Measurements from ENCODE around the gene KCNMB2. TPM values are rescaled to one million over a fixed set of nuclear protein-coding genes. Genes with fewer than 3 reads are reported as not detected.
A peak's percentile ranks its signal among the peaks of the same experiment; 100 is the strongest.

Gene KCNMB2
- total and polyA plus RNA-seq, 2 donors (not counting 1 experiment from before 2014, with no cell fraction given): 0.17 TPM; not detected in 1

DNA sequence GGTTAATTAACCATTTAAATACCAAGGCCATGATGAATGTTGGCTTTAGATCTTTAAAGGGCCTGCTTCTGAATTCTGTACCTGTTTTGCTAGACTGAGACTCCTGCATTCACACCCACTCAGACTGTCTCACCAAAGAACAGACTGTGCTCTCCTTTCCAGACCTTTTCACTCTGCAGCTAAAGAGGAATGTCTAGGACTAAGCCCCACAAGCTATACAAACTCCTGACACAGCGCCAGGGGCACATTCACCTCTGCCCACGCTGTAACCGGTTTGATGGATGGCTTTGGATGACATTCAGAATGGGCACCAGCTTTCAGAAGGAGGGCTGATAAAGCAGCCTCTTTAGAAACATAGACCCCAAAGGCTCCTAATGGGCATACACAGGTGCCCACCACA is 200.1 kb downstream of the KCNMB2 start:
- Histone ChIP-seq H3K79me2 (ENCODE audit: control insufficient read depth, insufficient read depth, low read length) (no peaks in the 10 kb centered on the region), H3K4me1 (ENCODE audit: control insufficient read depth, extremely low read depth, insufficient read depth, low read length) (no peaks in the 10 kb centered on the region), H3K27me3 (ENCODE audit: control insufficient read depth, insufficient read depth, low read length) (no peaks in the 10 kb centered on the region), H3K4me2 (ENCODE audit: extremely low read depth, insufficient read depth, low read length) (no peak overlapping the region), H3K27ac (ENCODE audit: insufficient read depth, low read length) (no peak overlapping the region), H3K36me3 (ENCODE audit: control insufficient read depth, insufficient read depth, low read length) (no peaks in the 10 kb centered on the region), H2AFZ (ENCODE audit: low read length) (no peak overlapping the region), H3K4me3 (replicated peaks in 1 of 4; ENCODE audit: control extremely low read depth in 1 of 4, insufficient read depth in 1 of 4, low read depth in 3 of 4, low read length in 4 of 4) (no peak overlapping the region), H3K9ac (ENCODE audit: insufficient read depth, low read length) (no peak overlapping the region), H4K20me1 (ENCODE audit: control insufficient read depth, extremely low read depth, insufficient read depth, low read length) (no peaks in the 10 kb centered on the region), H3K9me3 (ENCODE audit: control insufficient read depth, insufficient read depth, low read depth, low read length) (no peaks in the 10 kb centered on the region)
- TF ChIP-seq, protein P1, sequence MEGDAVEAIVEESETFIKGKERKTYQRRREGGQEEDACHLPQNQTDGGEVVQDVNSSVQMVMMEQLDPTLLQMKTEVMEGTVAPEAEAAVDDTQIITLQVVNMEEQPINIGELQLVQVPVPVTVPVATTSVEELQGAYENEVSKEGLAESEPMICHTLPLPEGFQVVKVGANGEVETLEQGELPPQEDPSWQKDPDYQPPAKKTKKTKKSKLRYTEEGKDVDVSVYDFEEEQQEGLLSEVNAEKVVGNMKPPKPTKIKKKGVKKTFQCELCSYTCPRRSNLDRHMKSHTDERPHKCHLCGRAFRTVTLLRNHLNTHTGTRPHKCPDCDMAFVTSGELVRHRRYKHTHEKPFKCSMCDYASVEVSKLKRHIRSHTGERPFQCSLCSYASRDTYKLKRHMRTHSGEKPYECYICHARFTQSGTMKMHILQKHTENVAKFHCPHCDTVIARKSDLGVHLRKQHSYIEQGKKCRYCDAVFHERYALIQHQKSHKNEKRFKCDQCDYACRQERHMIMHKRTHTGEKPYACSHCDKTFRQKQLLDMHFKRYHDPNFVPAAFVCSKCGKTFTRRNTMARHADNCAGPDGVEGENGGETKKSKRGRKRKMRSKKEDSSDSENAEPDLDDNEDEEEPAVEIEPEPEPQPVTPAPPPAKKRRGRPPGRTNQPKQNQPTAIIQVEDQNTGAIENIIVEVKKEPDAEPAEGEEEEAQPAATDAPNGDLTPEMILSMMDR (conservative IDR thresholded peaks at IDR 0.05 in 1 of 2, IDR thresholded peaks at IDR 0.05 in 1 of 2; ENCODE audit: low read depth in 1 of 2, low read length in 2 of 2): no peak
- TF ChIP-seq EZH2 (IDR thresholded peaks at IDR 0.05; ENCODE audit: low read length, missing control alignments): no peak
- peak in 1 of 2 donors; percentile 2 for DNase-seq (ENCODE audit: low read depth in 2 of 2)

DNA sequence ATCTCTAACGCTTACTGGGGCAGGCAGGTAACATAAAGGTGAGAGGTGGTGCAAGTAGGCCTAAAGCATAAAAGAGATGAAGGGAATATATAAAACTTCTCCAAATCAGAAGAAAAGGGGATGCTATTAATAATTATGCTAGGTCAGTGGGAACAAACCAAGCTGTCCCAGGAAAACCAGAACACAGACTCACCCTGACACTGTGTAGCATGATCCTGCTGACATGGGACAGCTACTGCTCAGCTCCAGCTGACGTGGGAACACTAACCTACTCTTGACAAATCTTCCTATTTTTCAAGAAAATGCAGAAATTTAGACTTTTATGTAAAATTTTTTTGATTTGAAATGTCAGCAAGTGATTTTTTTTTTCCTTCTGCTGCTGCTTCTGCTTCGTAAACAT is 203.5 kb downstream of the KCNMB2 start:
- Histone ChIP-seq H3K4me1 (ENCODE audit: control insufficient read depth, extremely low read depth, insufficient read depth, low read length) (no peaks in the 10 kb centered on the region), H3K9ac (ENCODE audit: insufficient read depth, low read length) (no peak overlapping the region)
- TF ChIP-seq, protein P1 (conservative IDR thresholded peaks at IDR 0.05 in 1 of 2, IDR thresholded peaks at IDR 0.05 in 1 of 2; ENCODE audit: low read depth in 1 of 2, low read length in 2 of 2): no peak
- no peak for TF ChIP-seq EZH2 (IDR thresholded peaks at IDR 0.05; ENCODE audit: low read length, missing control alignments)

DNA sequence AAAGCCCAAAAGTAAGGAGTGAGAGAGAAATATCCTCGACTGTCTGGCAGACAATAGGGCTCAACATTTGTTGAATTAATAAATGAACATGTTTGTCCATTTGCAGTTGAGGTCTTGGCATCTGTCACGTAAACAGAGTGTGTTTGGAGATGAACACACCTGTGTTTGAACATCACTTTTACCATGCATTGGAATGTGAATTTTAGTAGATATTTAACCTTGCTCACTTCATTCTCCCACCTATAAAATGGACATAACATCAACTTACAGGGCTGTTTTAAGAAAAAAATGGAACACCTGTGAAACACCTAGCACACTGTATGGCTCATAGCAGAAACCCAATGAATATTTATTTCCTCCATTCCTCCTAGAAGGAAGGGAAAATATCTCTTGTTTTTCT is 204.8 kb downstream of the KCNMB2 start:
- no peak for TF ChIP-seq EZH2 (IDR thresholded peaks at IDR 0.05; ENCODE audit: low read length, missing control alignments)
- TF ChIP-seq, protein P1 (conservative IDR thresholded peaks at IDR 0.05 in 1 of 2, IDR thresholded peaks at IDR 0.05 in 1 of 2; ENCODE audit: low read depth in 1 of 2, low read length in 2 of 2): no peak
- DNase-seq (ENCODE audit: low read depth in 2 of 2): no peak
- no peaks in the 10 kb centered on the region for H4K20me1 ChIP-seq (ENCODE audit: control insufficient read depth, extremely low read depth, insufficient read depth, low read length)
- H2AFZ ChIP-seq (ENCODE audit: low read length): no peak overlapping the region
- no peak overlapping the region for H3K4me2 ChIP-seq (ENCODE audit: extremely low read depth, insufficient read depth, low read length)
- H3K27ac ChIP-seq (ENCODE audit: insufficient read depth, low read length): no peak overlapping the region
- no peak overlapping the region for H3K4me3 ChIP-seq (replicated peaks in 1 of 4; ENCODE audit: control extremely low read depth in 1 of 4, insufficient read depth in 1 of 4, low read depth in 3 of 4, low read length in 4 of 4)
- no peaks in the 10 kb centered on the region for H3K4me1 ChIP-seq (ENCODE audit: control insufficient read depth, extremely low read depth, insufficient read depth, low read length)
- H3K9ac ChIP-seq (ENCODE audit: insufficient read depth, low read length): no peak overlapping the region
- no peaks in the 10 kb centered on the region for H3K9me3 ChIP-seq (ENCODE audit: control insufficient read depth, insufficient read depth, low read depth, low read length)
- H3K27me3 ChIP-seq (ENCODE audit: control insufficient read depth, insufficient read depth, low read length): no peaks in the 10 kb centered on the region
- no peaks in the 10 kb centered on the region for H3K79me2 ChIP-seq (ENCODE audit: control insufficient read depth, insufficient read depth, low read length)
- no peaks in the 10 kb centered on the region for H3K36me3 ChIP-seq (ENCODE audit: control insufficient read depth, insufficient read depth, low read length)

More for the DNA sequence above, 203.5 kb downstream of the KCNMB2 start:
- Histone ChIP-seq H3K4me3 (replicated peaks in 1 of 4; ENCODE audit: control extremely low read depth in 1 of 4, insufficient read depth in 1 of 4, low read depth in 3 of 4, low read length in 4 of 4) (no peak overlapping the region), H3K4me2 (ENCODE audit: extremely low read depth, insufficient read depth, low read length) (no peak overlapping the region), H3K79me2 (ENCODE audit: control insufficient read depth, insufficient read depth, low read length) (no peaks in the 10 kb centered on the region), H3K27me3 (ENCODE audit: control insufficient read depth, insufficient read depth, low read length) (no peaks in the 10 kb centered on the region), H3K27ac (ENCODE audit: insufficient read depth, low read length) (no peak overlapping the region), H3K36me3 (ENCODE audit: control insufficient read depth, insufficient read depth, low read length) (no peaks in the 10 kb centered on the region), H3K9me3 (ENCODE audit: control insufficient read depth, insufficient read depth, low read depth, low read length) (no peaks in the 10 kb centered on the region), H2AFZ (ENCODE audit: low read length) (no peak overlapping the region), H4K20me1 (ENCODE audit: control insufficient read depth, extremely low read depth, insufficient read depth, low read length) (no peaks in the 10 kb centered on the region)
- DNase-seq (ENCODE audit: low read depth in 2 of 2): no peak

All from fibroblast of lung (primary cell).